Hematopoietic multipotent progenitor cell treated with erythropoietin and hydrocortisone succinate and interleukin-3 and kit ligand, for 17 days (in vitro differentiated cells): ENCODE data around the gene NKX2-2.

Experiments
- DNase-seq: peaks from one replicate; pipeline ENCODE4 v3.0.0-alpha.2; 2015; ENCODE audit warnings: low spot score

The NKX2-2 gene

DNA sequence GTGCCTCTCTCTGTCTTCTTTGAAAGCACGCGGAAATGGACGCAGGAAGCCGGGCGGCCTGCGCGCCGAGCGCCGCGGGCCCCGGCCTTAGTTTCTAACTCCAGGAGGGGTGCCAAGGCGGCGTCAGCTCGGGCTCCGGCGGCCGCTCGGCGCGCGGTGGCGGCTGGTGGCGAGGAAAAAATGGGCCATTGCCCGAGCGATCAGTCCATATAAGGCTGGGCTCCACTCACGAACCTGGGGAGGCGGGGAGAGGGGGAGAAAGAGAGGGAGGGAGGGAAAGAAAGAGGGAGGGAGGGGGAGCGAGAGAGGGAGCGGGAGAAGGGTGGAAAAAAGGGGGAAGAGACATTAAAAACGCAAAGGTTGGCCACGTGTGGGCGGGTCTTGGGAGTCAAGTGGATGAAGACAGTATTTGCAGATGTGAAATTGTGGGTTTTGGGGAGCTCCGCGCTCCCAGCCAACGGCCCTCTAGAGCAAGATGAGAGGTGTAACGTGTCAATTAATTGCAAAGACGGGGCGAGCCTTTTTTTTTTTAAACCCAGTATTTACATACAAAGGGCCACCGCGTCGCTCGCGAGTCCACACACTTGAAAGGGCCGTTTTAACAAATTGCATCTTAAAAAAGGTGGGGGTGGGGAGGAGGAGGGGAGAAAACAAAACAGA lies at the start of gene NKX2-2:
Gene NKX2-2, minus strand, starts transcription at position 184 of the 660 bp plus-strand sequence. CDS start 395 bp downstream, outside the sequence.
- DNase-seq, result no peak

DNA sequence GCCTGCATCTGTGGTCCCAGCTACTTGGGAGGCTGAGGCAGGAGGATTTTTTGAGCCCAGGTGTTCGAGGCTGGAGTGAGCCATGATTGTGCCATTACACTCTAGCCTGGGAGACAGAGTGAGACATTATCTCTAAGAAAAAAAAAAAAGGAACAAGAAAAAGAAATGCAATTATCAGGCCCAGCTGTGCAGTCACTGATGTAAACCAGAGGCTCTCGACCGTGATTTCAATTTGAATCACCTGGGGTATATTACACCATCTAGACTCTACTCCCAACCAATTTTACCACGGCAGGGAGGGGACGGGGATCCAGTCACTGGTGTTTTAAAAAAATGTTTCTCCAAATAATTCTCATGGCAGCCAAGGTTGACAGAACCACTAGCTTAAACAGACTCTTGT lies 48.8 kb upstream of the NKX2-2 start:
- no peak for DNase-seq

DNA sequence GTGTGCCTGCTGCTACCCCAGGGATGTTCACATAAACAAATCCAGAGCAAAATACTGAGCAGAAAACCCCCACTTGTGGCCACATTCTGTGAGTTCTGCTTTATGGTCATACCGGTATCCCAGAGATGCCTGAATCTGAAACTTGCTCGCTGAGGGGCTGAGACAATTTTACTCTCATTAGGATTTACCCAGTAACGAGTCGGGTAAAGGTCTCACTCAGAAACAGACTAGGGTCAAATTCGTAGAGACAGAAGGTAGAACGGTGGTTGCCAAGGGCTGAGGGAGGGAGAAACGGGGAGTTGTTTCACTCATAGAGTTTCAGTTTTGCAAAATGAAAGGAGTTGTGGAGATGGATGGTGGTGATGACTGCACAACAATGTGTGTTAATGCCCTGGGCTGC lies 45.4 kb upstream of the NKX2-2 start:
- DNase-seq, result no peak

DNA sequence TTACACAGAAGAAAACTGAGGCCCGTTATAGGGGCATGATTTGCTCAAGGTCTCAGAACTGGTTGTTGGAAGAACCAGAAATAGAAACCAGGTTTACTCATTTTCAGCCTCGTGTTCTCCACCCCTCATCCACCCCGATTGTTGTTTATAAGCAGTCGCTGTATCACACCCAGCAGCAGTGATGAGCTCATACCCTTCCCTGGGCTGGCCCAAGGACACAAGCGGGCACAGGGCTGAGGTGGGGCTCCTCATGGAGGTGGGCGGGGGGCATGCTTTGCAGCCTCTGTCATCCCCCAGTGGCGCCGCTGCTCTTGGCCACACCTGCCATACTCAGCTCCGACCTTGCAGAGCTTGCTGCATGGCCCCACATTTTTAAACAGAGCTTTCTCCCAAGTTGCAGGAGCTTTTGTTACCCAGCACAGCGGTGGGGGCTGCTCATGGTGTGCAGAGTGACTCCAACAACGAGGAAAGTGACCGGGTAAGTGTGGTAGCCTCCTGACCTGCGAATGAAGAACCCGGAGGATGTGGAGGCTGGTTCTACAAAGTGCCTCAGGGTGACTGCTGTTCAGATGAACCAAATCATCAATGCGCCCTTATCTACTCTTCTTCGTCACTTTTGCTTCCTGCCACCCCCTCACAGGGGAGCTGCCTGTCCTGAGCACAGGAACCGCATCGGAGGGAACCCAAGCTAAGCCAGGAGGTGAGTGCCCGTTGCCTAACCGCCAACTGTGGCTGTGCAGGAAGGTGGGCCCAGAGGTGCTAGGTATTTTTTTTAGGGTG lies 43.6 kb upstream of the NKX2-2 start:
- no peak for DNase-seq

DNA sequence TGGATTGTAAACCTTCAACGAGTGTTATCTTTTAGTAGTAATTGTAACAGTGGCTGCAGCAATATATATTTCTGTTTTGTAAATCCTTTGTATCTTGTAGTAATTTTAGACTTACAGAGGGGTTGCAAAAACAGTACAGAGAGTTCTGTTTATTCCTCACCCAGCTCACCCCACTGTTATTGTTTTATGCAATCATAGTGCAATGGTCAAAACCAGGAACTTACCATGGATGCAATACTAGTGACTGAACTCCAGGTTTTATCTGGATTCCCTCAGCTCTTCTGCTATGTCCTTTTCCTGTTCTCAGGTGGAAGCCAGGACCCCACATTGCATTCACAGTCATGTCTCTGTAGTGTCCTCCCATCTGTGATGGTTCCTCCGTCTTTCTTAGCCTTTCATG lies 42.5 kb upstream of the NKX2-2 start:
- no peak for DNase-seq

DNA sequence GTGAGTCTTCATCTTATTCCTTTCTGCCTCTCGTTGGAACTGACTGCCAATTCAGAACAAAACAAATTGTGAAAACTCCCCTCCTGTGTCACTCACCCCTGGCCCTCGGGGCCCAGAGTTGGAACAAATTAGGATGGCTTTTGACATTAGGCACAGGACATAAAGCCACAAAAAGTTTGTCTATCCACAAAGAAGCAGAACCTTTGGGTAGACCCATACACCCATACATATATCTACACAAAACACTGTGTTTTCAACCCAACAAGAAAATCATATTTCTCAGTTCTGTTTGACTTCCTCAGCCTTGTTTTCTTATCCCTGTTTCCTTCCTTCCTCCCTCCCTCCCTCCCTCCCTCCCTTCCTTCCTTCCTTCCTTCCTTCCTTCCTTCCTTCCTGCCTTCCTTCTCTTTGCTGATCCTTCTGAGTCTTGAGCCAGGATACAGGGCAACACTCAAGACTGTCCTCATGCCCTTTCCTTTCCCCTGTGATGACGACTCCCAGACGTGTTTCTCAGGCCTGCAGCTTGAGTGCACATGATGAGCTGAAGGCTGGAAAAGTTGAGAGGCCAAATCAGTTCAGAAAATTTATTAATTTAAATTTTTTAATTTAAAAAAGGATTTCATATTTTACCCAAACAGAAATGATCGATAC lies 41.7 kb upstream of the NKX2-2 start:
- no peak for DNase-seq

DNA sequence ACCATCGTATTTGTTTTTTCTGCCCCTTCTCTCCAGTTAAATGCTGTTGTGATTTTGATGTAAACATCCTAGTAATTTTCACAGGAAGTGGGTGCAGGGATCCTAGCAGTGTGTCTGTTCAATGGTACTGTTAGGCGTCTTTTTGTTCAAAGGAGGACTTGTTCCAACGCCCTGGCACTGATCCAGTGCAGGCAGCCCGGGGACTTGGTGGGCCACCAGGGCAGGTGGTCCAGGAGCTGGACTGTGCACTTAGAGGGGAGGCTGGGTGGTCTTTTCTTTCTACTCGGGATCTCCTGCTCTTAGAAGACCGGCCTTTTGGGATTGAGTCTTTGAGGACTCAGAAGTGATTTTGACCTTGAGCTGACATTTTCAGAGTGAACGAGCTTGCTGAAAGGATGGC lies 41.1 kb upstream of the NKX2-2 start:
- no peak for DNase-seq

DNA sequence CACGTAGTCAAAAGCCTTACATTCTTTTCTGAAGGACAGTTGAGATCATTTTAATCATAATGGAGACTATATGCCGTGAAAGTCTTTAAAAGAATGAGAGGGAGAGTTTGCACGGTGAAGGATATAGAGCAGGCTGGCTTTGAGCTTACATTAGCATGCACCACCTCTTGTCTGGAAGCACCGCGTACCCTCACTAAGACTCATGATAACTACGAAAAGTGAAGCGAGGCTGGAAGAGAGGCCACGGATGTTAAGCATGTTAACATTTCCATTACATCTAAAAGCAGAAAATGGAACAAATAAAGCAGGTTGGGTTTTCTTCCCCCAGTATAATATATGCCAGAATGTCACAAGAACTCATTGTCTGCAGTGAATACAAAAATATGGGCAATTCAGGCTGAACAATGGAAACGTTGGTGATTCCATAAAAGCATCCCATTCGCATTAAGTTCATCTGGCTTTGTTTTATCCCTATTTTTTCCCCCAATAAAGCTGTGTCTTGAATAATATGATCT lies 40.6 kb upstream of the NKX2-2 start:
- no peak for DNase-seq

DNA sequence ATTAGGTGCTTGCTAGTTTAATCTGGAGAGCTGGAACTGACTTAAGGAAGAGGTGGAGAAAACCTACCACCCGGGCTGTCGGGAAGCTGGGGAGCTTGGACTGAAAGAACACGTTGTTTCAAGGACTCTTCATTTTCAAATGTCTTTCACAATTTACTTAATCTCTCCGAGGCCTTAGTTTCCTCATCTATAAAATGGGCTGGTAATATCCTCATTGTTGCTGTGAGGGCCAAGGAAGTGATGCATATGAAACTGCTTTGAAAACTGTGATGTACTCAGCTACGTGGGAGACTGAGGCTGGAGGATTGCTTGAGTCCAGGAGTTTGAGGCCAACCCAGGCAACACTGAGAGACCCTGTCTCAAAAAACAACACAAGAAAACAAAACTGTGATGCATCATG lies 36.7 kb upstream of the NKX2-2 start:
- DNase-seq, result no peak

DNA sequence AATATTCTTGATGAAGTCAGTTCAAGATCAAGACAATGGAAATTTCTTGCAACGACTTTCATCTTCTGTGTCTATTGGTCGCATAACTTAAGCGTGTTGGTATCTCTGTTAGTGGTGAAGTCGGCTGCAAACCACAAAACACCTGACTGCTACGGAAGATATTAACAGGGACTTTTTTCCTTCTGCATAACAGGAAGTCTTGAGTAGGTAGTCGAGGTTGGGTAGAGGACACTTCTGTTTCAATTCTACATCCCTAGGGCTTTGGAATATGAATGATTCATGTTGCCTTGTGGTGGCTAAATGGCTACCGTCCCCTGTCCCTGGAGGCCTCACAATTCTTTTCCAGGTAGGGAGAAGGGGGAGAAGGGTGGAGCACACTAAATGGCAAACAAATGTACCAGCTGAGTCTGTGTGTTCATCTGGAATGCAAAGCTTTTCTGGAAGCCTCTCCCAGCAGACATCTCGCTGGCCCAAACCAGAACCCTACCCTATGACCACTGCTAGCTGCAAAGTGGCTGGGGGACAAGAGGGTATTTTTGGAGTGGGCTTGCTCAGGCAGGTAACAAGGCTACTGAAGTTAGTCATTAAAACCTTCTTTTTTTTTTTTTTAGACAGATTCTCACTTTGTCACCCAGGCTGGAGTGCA lies 34.6 kb upstream of the NKX2-2 start:
- no peak for DNase-seq

DNA sequence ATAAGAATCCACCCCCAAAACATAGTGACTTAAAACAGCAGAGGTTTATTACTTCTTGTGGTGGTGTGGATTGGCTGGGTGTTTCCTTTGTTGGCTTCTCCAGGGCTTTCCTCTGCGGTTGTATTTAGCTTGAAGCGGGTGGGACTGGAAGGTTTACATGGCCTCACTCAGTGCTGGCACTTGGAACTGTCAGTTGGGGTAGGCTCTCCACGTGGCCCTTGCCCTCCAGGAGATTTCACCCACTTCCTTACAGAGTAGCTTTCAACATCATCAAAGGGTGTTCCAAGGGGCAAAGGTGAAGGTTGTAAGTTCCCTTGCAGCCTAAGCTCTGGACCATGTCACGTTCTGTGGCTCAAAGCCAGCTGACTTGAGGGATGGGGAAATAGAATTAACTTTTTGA lies 32.5 kb upstream of the NKX2-2 start:
- DNase-seq, result no peak

DNA sequence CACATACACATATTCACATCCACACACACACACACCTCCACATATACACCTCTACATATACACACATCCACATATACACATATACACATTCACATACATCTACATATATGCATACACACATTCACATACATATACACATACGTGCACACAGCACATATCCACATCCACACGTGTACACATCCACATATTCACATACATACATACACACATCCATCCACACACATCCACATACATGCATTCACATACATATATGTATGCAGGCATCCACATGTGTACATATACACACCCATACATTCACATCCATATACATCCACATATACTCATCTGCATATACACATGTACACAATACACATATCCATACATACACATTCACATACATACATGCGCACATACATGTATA lies 25.6 kb upstream of the NKX2-2 start:
- DNase-seq, result no peak

DNA sequence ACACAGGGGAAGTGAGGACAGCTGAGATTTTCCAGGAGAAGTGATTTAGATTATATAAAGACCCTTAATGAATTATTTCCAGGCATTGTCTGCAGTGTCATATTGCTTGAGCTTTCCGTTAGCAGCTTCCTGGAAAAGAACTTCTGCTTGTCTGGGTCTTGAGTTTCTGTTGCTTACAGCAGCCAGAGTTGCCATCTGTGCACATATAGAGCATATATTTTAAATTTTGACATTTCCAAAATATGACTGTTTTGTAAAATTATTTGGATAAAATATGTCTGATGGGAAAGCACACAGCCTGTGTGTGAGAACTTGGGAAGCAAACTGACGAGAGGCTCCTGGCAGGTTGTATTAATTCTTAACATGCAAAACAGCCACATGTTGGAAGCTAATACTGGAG lies 21.0 kb upstream of the NKX2-2 start:
- no peak for DNase-seq

DNA sequence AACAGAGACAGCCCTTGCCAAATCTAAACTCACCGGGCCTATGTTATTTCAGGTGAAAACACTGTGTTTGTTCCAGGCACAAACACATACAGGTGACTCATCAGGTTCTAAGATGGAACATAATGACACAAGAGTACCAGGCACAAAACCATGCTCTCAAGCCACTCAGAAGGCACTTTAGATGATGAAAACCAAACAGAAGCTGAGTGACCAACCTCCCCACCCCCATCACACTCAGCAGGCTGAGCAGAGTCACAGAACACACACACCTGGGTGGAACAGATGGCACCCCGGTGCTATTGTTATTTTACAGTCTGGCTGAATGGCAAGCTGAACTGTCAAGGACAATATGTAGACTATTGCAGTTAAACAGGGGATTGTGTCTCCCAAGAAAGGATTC lies 20.6 kb upstream of the NKX2-2 start:
- DNase-seq, result no peak

DNA sequence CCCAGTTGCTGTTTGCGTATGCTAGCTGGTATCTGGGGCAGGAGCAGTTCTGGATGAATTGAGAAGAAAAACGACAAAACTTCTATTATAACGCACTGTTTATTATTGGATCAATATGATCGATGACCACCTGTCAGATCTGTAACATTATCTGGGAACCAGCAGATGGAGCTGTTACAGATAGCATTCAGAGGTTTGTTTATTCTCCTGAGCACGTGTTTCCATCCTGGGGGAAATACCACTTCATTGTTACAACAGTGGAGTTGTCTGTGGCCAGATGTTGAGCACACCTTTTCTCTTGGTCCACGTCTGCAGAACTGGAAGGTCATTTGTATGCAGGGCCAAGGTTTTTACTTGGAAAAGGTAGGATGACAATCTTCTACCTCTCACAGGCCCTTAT lies 16.0 kb upstream of the NKX2-2 start:
- DNase-seq, result no peak

DNA sequence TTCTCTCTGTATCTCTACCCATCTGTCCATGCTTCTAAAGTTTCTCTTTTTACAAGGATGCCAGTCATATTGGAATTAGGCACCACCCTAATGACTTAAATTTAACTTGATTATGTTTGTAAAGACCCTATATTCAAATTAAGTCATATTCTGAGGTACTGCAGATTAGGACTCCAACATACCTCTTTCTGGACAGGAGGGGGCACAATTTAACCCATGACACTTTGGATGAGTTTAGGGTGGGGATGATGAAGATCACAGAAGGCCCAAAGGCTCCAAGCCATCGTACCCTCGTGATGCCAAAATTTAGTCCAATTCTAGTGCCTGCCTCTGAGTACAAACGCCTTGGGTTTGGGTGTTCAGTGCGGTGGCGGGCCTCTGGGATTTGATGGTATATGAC lies 15.0 kb upstream of the NKX2-2 start:
- no peak for DNase-seq

DNA sequence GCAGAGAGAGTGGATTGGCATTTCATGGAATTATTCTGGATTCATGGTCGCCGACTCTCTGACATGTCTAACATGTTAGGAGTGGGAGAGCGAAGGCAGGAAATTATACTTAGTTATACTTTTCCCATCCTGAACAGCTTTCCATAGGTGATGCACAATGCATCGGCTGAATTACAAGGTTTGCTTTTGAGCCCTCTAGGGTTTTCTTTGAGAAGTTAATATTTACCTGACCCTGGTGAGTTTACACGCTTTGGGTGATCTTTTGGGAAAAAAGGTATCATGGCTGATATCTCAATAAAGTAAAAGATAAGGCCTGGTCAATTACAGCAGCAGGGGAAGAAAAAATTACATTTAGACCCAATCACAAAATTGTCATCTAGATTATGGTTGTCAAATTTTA lies 14.0 kb upstream of the NKX2-2 start:
- DNase-seq, result no peak

DNA sequence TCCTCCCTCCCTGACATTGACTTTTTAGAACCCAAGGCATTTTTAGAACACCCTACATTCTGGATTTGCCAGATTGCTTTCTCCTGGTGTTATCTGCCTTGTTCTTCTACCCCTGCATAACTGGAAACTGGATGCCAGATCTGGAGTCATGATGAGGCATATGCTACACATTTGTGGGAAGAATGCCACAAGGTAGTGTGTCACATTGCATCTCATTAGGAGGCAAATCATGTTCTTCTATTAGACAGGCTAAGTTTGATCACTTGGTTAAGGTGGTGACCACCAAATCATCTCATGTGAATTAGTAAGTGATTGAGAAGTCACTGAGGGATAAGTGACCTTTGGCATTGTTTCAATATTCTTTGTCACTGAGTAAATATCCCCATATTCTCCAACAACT lies 12.9 kb upstream of the NKX2-2 start:
- DNase-seq, result no peak

DNA sequence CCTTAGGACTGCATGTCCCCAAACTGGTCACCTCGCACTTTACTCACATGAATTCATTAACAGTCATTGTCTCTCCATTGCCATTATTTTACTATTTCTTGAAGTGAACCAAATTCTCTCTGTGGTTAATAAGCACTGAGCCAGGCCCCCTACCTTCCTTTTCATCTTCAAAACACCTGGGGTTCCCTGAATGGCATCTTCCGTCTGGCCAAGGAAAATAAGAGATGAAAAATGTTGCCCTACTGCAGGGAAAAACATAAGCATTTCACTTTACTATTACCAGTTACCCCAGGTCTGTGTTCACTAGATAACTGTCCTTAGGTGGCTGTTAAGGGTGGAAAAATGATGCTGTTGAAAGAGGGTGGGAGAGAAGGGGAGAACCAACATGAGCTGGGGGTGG lies 10.0 kb upstream of the NKX2-2 start:
- no peak for DNase-seq

DNA sequence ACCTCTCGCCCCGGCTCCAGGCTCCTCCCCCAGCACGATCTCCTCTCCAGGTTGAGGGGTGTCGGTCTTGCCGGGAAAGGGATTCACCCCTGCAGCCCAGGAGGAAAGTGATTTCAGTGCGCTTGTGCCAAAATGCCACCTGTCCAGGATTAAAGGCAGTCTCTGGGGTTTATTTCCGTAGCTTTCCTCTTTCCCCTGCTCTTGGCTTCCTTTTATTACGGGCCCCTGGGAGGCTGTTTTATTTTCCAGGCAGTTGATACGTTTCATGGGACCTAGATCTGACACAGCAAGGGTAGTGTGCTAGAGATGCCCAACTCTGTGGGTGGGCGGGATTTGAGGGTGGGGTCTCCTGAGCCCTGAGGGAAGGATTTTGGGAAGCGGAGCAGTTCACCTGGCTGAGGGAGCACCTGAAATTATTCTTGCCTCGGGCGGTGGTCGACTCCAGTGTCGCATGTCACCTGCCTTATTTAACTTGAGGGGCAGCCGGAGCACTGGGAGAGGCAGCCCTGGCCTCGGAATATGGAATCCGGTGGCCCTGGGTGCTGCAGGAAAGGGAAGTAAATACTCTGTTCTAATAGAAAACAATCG lies 9.5 kb upstream of the NKX2-2 start:
- no peak for DNase-seq

DNA sequence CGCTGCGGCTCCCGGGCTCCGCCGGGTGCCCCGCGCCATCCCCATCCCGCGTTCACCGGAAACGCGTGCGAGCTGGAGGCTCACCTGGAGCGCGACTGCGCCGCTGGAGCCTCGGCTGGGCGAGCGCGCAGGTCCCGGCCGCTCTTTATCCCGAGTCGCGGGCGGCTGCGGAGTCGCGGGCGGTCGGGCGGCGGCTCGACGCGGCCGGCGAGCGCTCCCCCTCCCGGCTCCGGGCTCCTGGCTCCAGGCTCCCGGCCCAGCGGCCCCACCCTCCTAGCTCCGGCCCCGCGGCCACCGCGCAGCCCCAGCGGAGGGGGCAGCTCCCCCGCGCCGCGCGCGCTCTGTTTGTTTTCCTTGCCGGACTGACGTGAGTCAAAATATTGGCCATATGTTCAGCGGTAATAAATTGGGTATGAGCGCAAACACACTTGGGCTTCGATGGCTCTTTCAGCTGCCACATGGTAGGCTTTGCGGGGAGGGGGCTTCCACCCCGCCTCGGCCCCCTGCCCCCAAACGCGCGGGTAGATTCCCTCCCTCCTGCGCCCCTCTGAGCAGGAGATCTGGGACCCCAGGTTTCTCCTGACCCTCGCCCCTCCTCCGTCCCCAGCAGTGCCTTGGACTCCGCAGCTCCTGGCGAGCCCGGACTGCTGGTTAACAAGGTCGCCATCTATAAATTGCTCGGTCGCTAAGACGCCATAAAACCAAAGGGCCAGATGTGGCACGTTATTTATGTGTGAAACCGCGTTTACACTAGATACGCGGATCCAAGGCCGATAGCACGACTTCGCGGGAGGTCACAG lies 8.8 kb upstream of the NKX2-2 start:
- no peak for DNase-seq
